Fibroblast of skin of abdomen (primary cell): ENCODE data around the gene MKNK1. TPM values are rescaled to one million over a fixed set of nuclear protein-coding genes. Genes with fewer than 3 reads are reported as not detected.
"Not testable (repeated sequence)": the region's sequence is repeated elsewhere in the genome, so short reads cannot be mapped to it uniquely, and the experiment has no call there.

Experiments
- DNase-seq: peaks from one replicate; pipeline ENCODE4 v3.0.0-alpha.2; 2013
- polyA plus RNA-seq, 2 experiments: library from polyadenylated mRNA; unstranded; fragments of 120-200 nt; gene quantifications; one replicate each; pipeline ENCODE4 v1.2.1, GENCODE V29; 2013; ENCODE audit not compliant: insufficient read length in 2 of 2

The MKNK1 gene
- 19.2 TPM for polyA plus RNA-seq (2013, experiment 1 of 2; ENCODE audit: insufficient read length)
- polyA plus RNA-seq (2013, experiment 2 of 2; ENCODE audit: insufficient read length), result 21.3 TPM

DNA sequence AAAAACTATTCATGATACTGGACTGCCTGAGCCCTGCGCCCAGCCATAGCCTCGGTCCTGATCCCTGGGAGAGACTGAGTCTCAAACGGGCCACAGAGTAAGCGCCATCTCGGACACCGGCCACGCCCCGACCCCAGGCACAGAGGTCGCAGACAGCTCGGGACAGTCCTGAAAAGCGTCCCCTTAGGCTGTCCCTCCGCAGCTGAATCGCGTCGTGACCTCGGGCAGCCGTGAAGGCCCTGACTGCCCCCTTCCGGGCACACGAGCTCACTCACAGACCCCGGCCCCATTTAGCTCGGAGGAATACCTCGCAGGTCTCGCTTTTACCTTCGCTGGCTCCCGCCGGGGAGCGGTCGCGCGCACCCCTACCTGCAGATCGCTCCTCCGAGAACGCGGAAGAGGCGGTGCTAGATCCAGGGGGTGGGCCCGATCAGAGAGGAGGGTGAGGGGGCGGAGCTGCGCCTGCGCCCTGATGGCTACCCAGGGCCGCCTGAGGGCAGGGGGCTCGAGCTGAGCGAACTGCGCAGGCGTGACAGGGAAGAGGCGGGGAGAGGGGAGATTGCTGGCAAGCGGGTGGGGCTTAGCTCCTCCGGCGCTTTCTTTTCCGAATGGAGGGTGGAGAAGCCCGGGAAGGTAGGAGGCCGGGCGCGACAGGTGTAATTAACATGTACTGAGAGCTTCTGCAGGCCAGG, at the start of gene MKNK1:
Gene MKNK1, minus strand, starts transcription at position 411 of the 692 bp plus-strand sequence. CDS start 20,941 bp downstream, outside the sequence.
- peak; percentile 93 for DNase-seq

DNA sequence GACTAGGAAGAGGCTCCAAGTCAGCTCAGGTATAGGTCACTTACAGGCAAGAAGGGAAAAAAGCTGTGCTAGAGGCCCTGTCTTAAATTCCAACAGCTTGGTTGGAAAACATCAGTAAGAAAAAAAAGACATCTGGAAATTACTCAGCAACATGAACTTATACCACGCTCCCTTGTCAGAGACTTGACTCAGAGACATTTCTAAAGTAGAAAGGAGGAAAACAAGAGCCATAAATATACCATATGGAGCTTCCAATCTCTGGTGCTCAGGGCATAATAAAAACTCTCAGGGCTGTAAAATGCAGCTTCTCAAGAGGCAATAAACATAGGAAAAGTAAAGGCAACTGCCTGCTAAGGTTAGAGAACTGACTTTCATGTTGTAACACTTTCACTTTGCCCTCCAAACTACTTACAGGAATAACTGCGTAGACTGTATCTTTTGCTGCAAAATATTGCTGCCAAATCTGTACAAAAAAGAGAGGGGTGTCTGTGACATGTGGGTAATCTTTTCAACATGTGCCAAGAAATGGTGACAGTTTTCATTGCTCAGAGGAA, 49.4 kb upstream of the MKNK1 start:
- DNase-seq, result peak; percentile 46

DNA sequence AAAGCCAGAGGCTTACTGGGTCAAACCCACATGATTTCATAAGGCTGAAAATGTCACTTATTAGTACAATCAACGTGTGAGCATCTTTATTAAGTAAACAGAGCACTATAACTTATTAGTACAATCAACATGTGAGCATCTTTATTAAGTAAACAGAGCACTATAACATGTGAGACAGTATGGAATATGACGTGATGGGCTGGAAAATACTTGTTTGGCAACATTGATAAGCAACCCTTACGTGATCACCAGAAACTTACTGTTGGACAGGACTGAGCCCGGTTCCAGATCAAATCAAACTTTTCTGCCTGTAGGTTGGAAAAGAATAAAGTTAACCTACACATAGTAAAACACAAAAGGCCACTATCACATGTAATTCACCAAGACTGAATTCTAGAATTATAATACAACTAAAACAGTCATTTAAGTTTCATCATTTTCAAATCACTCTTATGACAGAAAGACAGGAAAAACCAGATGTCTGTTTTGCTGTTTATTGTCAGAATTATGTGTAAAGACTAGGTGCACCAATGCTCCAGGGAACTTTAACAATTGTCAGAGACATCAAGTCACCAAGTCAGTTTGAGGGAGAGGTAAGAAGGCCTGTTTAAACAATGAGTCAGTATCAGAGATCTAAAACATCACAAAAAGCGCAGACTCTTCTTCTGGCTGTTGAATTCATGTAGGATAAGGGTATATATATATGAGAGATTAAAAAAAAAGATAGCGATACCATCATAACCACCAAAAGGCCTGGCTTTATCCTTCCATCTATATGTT, 48.4 kb upstream of the MKNK1 start:
- no peak for DNase-seq

DNA sequence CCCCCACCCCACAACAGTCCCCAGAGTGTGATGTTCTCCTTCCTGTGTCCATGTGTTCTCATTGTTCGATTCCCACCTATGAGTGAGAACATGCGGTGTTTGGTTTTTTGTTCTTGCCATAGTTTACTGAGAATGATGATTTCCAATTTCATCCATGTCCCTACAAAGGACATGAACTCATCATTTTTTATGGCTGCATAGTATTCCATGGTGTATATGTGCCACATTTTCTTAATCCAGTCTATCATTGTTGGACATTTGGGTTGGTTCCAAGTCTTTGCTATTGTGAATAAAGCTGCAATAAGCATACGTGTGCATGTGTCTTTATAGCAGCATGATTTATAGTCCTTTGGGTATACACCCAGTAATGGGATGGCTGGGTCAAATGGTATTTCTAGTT, 47.1 kb upstream of the MKNK1 start:
- not testable (repeated sequence) for DNase-seq

DNA sequence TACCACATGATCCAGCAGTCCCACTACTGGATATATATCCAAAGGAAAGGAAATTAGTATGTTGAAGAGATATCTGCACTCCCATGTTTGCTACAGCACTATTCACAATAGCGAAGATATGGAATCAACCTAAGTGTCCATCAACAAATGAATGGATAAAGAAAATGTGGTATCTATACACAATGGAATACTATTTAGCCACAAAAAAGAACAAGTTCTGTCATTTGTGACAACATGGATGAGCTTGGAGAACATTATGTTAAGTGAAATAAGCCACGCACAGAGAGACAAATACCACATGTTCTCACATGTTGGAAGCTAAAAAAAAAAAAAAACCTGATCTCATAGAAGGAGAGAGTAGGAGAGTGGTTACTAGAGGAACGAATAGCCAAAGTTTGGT, 46.4 kb upstream of the MKNK1 start:
- DNase-seq, result no peak

DNA sequence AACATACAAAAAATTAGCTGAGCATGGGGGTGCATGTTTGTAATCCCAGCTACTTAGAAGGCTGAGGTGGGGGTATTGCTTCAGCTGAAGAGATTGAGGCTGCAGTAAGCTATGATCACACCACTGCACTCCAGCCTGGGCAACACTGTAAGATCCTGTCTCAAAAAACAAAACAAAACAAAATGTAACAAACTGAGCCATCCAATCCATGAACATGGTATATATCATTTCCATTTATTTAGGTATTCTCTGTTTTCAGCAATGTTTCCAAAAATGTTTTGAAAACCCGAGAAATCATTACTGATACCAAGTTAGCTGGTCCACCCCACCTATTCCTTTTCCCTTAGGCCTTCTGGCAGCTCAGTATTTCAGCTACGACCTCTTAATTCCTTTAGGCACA, 45.7 kb upstream of the MKNK1 start:
- no peak for DNase-seq

DNA sequence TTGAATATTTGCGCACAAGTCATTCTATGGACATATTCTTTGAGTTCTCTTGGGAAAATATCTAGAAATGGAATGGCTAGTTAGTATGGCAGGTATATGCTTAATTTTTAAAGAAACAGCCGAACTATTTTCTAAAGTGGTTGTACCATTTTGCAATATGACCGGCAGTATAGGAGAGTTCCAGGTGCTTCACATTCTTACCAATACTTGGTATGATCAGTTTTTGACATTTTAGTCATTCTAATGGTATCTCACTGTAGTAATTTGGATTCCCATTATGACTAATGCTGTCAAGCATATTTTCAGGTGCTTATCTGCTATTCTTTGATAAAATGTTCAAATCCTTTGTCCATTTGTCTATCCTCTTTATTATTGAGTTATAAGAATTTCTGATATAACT, 43.5 kb upstream of the MKNK1 start:
- DNase-seq, result no peak

DNA sequence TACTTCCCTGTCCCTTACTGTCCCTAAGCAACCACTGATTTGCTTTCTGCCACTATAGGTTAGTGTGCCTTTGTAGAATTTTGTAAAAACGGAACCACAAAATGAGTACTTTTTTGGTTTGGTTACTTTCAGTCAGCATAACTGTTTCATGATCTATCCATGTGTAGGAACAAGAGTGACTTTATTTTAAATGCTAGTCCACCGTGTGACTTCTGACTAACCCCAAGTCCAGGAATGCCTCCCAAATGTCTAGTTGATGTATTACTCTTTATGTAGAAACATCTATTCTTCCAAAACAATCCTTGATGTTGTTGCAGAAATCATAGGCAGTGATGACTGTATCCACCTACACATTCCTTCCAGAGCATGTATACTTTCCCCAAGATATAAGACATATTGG, 42.8 kb upstream of the MKNK1 start:
- peak; percentile 21 for DNase-seq

DNA sequence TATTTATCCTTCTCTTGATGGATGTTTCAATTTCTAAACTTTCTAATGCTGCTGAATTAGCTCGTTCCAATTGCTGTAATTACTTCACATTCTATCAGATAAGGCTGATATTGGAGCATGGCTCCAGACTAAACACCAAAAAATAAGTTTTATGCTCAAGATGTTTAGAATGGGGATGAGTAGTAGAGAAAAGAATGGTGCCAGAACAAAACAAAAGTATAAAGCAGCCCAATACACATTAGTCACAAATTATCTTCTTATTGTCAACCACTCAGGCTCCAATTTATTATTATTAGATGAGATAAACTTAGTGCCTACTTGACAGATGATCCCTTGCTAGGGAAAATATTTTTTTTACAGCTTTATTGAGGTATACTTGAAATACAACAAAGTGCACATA, 42.3 kb upstream of the MKNK1 start:
- no peak for DNase-seq

DNA sequence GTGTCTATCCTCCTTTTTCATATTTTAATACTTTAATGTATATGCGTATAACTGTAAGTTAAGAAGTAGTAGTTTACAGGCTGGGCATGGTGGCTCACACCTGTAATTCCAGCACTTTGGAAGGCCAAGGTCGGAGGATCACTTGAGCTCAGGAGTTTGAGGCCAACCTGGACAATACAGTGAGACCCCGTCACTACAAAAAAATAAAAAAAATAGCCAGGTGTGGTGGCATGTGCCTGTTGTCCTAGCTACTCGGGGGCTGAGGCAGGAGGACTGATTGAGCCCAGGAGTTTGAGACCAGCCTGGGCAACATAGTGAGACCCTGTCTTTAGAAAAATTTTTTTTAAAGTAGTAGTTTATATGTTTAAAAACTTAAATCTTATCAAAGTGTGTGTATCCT, 41.7 kb upstream of the MKNK1 start:
- no peak for DNase-seq

DNA sequence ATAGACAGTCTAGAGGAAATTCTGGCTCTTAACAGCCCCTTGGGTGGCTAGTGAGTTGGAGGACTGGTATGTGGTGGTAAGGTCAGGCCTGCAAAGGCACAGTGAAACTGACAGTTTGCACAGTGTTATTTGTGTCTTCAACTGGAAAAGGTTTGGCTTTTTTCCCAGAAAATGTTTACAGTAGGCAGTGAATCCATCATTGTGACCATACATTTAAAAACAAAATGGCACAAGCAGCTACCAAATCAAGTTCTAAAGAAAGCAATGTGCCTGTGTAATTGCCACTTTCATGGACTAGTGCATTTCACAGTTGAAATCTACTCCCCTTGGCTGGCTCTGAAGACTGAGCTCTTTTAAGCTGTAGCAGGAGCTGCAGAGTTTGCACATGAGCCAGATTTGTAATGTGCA, 39.3 kb upstream of the MKNK1 start:
- DNase-seq, result peak; percentile 89

DNA sequence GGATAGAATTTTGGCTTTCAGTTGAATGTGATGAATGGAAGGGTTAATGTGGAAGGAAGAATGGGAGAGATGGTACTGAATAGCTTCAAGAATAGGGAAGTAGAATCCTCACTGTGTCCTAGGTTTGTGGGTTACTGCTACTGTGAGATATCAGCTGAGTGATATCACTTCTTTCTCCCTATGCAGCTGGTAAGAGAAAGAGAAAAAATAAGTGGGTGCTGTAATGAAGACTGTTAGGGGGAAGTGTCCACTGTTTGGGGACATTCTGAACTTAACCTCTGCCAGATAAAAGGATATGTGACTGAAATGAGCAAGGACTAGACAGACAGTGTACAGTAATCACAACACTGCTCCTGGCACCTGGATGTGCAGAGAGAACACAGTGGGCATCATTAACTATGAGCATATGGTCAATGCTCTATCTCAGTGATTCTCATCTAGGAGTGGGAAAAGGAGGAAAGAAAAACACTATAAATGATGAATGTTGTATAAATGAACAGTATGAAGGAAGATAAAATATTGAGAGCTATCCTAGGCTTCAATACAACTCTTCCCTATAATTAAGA, 38.1 kb upstream of the MKNK1 start:
- no peak for DNase-seq

DNA sequence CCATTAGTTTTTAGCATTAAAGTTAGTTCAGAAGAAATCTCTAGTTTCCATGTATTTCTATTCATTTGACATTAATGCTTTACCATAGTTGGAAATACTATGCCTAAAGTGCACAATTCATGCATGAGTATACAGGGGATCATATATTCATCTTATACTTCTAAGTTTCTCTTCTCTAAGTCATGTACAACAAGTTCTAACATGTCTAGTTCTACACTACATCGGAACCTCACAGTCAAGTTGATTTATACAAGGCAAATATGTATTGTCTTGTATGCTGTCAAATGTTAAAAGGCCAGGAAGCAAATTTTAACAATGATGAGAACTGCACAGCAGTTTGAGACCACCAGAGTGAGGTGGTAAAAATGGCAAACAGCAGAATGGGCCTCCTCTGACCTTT, 35.5 kb upstream of the MKNK1 start:
- DNase-seq, result no peak

DNA sequence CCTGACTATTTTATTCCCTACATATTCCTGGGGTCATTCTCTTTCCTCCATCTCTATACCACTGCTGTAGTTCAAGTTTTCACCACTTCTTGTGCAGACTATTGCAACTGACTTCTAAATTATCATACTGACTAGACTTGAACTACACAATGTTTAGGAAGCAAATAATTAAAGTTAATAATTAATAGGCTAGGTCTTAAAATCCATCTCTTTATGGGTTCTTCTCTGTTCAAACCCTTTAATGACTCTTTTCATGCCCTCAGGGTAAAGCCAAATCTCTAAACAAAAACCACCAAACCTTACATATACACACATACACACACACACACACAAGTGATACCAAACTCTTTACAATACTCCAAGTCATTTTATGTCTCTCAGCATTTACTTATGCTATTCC, 34.9 kb upstream of the MKNK1 start:
- DNase-seq, result no peak

DNA sequence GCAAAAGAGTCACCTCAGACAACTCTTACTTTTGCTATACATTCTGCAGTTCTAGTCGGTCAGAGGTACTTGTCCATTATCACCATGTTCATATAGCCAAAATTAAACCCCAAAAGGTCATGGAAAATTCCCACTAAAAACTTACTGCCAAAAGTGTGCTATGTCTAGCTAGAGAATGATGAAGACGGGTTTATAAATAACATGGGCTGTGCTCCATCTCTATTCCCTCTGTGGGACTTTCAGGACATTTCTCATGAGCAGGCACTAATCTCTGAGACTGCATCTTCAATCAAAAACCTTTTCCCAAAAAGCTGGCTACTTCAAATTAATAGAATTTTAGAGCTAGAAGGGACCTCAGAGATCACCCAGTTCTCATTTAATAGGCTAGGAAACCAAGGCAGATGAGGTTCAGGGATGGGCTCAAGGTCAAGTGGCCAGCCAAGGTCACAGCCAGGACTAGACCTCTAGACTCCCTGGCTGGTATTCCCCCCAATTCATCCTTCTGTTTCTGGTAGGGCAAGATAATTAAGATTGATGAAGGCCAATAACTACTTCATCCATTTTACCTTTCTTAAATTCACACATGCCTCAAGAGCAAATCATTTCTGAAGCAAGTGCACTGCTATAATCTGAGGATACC, 33.5 kb upstream of the MKNK1 start:
- no peak for DNase-seq

DNA sequence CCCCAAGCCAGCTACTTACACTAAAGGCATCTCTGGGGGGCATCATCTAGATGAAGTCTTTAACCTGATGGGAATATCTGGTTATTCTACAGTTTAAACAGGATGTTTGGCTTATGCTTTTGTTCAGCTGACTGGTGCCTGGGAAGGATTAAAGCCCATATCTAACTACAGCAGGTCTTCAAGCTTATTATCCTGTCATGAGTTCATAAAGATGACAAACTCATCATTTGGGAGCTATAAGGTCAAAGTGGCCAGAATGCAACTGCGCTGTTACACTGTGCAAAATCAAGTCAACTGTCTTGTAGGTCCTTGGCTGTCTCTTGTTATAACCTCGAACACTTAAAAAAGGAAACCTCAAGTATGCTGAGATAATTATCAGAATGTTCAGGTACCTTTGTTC, 31.1 kb upstream of the MKNK1 start:
- DNase-seq, result no peak

DNA sequence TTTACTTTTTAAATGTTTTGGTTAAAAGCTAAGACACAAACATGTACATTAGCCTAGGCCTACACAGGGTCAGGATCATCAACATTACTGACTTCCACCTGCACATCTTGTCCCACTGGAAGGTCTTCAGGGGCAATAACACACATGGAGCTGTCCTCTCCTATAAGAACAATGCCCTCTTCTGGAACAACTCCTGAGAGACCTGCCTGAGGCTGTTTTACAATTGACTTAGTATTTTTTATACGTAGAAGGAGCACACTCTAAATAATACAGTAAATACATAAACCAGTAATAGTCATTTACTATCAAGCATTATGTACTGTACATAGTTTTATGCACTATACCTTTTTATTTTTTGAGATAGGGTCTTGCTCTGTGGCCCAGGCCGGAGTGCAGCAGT, 26.7 kb upstream of the MKNK1 start:
- no peak for DNase-seq

DNA sequence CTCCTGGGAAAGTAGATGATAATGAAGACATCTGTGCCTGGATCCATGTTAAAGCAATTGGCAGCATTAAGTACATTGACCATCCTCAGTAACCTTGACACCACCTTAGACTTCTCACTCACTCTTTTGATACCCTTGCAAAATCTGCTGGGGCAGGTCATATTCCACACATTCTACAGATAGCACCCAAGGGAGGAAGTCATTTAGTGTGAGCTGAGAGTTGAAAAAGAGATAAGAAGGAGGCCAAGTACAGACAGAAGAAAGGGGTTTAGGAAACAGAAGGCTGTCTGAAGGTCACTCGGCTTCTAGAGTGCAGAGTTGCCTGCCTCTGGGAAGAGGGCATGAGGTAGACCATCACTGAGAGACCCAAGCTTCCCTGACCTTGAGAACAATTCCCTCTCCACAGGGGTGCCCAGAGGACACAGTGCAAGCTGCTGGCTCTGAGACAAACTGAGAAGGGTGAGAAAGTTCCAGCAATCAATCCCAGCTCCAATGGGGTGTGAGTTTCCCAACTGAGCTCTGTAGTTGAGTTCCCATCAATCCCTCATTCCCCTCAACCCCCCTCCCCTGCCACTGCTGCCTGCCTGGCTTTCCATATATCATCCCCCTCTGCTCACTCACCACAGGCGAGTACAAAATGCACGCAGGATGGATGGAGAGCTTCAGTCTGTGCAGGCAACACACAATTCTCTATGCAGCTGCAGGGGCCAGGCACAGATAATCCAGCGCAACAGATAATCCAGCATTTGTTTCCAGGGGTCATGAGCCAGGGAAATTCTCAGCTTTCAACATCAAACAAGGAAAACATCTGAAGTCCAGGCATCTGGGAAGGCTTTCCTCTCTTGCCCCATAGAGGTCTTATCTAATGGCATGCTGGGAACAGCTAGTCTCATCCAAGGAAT, 19.9 kb upstream of the MKNK1 start:
- DNase-seq, result no peak

DNA sequence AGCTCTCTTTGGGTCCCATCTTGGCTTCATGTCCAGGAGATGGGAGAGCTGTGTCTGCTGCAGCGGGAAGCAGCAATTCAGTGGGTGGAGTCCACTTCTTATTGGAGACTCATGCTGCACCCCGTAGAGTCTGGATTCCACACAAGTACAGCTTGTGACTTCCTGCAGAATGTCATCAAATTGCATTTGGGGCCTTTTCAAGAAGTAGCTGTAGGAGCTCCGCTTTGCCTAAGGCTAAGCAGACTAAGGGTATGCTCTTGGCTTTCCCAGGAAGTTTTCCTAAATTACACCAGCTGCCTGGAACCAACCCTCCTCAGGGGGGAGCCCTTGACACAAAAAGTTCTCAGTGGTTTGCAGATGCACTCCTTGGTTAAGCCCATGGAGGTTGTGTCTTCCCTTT, 18.3 kb upstream of the MKNK1 start:
- DNase-seq, result no peak

DNA sequence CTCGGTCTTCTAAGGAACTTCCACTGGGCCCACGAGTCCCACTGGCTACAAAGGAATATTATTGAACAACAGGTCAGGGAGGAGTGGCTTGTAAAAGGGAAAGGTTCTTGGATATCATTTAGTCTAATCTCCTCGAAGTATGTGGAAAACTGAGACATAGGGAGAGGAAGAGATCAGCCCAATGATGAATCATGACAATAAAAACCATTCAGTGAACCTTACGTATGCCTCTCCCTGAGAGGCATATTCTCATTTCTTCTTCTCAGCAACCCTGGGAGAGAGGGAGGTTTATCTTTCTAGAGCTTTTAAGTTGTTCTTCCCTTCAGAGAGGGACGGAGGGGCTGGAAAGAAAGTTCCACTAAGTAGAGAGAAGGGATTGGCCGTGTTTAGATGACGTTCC, 17.9 kb upstream of the MKNK1 start:
- no peak for DNase-seq

DNA sequence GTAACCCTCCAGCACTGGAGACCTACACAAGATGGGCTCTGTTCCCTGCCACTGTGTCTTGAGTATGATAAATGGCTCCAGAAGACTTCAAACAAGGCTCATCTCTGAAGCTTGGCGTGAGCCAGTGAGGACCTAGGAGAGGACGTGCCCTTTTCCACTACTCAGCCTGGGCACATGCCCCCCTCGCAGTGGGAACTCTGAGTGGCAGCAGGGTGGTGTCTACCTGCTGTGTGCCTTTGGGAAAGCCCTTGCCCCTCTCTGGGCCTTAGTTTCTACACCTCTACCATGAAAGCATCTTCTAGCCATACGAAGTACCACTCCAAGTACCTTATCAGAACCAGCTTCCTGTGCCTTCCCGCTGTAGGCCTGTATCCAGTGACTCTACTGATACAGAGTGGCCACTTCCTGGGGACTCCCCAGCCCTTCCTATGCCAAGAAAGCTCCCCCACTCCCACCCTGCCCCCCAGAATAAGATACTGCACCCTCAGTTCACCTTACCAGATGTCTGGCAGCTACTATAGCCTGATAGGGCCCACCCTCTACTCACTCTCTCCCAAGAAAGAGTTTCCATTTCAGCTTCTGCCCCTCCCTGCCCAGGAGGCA, 15.7 kb upstream of the MKNK1 start:
- DNase-seq, result no peak
